H4 (cell line): Measurements from ENCODE around the gene KIAA1671. TPM values are rescaled to one million over a fixed set of nuclear protein-coding genes. Genes with fewer than 3 reads are reported as not detected.

Source experiments
- DNase-seq: peaks from one replicate; pipeline ENCODE4 v3.0.0-alpha.2; 2015; ENCODE audit warnings: low spot score
- total RNA-seq: library from RNA; depleted of rRNA; stranded (reverse); fragments of >200 nt; shearing (Covaris generic); gene quantifications from 2 replicates; pipeline ENCODE4 v1.2.3, GENCODE V29; 2014

The KIAA1671 gene
- total RNA-seq, 1 experiment from 2014 or later = 3.2 TPM

DNA sequence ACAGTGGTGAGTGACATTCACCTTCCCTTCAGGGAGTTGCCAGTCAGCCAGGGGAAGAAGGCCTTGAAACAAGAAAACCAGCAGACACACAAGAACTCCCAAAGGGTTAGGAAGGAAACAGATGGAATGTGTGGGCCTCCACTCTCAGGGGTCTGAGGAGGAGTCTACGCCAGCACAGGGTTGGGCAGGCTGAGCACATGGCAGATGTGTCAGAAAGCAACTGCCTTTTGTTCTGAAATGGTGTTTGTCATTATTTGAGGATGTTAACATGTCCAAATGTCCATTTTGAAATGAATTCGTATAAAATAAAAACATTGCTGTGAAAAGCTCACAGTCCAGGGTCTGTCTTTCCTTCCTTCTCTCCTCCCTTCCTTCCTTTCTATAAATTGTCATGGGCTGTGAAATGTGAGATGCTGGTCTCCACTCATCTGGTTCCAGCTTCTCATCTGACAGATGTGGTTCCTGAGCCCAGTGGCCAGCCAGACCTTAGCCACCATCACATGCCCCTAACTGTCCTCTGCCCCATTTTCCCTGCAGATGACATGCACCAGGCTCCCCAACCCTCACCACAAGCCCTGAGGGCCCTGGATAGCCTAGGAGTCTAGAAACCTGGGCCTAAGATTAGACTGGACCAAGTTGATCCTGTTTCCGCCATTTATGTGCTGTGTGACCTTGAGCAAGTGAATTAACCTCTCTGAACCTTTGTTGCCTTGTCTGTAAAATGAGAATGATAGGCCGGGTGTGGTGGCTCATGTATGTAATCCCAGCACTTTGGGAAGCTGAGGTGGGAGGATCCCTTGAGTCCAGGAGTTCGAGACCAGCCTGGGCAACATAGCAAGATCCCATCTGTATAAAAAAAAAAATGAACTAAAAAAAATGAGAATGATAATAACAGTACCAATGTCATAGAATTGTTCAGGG lies 190.9 kb downstream of the KIAA1671 start:
- DNase-seq = no peak

DNA sequence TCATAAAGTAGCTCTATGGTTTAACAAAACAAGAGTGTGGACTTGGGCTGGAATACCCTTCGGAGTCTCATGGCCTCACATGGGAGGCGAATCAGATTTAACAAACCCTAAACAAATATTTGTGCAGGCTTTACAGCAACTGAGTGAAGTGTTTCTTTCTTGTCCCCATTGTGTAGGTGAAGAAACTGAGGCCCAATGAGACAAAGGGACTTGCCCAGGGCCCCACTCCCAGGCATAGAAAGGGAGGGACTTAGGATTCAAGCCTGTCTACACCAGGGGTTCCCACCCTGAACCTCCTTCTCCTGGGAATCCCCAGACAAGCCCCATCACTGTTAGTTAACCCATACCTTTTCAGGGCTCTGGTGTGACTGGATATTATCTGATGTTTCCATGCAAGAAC lies 192.0 kb downstream of the KIAA1671 start:
- no peak for DNase-seq

DNA sequence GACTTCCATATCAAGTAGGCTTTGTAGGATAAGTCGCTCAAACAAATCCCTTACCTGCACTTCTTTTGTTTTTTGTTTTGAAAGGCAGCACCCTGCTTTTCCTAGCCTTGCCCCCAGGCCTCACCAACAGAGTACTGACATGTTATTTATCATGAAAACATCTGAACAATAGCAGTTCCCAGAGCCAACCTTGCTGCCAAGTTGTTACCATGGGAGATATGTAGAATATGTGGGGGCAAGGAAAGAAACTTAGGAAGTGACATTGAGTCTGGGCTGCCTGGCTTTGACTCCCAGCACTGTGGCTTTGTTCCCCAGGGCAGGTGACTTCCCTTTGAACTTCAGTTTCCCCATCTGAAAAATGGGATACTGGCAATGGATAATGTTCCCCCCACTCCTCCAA lies 193.8 kb downstream of the KIAA1671 start:
- DNase-seq = no peak

DNA sequence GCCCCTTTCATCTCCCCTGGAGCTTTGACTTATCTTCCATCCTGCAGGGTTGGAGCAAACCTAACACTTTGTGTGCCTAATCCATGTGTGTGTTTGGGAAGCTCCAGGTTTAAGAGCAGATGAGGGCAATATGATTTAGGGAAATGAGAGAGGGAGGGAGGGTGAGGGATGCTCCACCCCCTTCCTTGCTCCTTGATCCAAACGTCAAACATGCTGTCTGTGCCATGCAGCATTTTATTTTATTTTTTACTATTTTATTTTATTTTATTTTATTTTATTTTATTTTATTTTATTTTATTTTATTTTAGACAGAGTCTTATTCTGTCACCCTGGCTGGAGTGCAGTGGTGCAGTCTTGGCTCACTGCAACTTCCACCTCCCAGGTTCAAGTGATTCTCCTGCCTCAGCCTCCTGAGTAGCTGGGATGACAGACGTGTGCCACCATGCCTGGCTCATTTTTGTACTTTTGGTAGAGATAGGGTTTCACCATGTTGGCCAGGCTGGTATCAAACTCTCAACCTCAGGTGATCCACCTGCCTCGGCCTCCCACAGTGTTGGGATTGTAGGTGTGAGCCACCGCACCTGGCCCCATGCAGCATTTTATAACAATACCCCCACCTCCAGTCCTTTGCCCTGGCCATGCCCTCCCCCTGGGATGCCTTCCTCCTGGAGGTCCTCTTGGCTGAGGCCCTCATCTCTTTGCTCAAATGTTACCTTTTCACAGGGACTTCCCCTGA lies 194.6 kb downstream of the KIAA1671 start:
- DNase-seq = no peak

DNA sequence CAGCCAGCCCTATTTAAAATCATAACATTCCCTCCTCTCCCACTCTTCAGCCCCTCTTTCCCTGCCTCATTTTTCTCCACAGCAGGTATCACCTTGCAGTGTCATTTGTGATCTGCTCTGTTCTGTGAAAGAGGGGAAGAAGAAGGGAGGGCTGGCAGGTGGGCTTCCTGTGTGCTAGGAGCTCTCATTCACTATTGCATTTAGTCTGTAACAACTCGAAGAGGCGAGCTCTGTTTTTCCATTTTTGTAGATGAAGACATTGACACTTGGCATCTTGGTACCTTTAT lies 195.1 kb downstream of the KIAA1671 start:
- DNase-seq = no peak

DNA sequence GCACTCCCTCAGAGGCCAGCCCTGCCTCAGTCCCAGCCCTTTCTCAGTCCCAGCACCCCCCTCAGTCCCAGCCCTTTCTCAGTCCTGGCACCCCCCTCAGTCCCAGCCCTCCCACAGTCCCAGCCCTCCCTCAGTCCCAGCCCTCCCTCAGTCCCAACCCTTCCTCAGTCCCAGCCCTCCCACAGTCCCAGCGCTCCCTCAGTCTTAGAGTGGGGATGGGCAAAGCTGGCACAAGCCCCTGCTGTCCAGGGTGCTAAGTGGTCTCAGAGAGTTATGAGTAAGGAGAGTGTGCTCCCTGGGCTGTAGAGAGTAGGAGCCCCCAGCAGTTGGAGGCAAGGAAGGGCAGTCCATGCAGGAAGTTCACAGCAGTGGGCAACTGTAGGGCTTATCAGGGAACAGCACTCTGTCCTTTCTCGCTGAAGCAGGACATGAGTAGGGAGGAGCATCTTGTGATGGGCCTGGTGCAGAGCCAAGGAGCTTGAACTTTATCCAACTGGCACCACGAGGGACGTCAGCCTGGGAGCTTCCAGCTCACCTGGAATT lies 195.7 kb downstream of the KIAA1671 start:
- no peak for DNase-seq

DNA sequence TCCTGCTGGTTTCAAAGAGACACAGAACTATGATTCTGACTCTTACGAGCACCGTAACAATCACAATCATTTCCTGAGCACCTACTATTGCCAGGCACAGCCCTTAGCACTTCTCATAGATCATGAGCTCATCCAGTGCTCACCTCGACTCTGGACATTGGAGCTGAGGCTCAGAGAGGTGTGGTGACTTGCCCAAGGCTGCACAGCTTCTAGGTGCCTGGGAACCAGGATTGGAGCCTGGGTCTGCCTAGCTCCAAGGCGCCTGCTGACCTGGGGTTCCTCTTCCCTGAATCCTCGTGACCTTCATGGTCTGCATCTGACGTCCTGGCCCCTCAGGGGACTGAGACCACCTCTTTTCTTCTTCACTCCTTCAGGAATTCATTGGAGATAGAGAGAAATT lies 196.5 kb downstream of the KIAA1671 start:
- DNase-seq = no peak

DNA sequence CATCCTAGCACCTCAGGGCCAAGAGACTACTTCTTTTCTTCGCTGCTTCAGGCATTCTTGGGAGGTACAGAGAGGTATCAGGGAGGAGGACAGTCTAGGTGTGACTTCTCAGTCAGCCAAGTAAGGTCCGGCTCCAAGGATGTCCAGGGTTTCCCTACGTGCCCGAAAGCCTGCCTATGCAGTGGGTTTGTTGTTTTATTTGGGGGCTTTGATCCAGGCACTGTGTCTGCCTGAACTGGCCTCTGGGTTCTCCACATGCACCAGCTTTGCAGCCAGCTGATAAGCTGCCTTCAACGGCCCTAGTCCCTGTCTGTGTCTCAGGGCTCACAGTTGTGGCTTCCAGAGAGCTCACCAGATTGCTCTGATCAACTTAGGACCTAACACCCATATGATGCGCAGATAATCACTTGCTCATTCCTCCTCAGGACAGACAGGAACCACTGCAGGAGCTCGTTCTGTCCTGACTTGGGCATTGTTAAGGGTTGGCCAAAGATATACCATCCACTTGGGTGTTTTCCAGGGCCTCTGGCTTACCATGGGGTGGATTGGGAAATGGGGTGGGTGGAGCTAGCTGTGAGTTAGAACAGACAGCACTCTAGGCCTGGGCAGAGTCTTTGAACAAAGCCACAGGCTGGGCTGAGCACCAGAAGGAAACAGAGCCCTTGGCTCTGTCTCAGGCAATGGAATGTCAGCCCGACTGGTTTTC lies 201.6 kb downstream of the KIAA1671 start:
- DNase-seq = peak; percentile 69

DNA sequence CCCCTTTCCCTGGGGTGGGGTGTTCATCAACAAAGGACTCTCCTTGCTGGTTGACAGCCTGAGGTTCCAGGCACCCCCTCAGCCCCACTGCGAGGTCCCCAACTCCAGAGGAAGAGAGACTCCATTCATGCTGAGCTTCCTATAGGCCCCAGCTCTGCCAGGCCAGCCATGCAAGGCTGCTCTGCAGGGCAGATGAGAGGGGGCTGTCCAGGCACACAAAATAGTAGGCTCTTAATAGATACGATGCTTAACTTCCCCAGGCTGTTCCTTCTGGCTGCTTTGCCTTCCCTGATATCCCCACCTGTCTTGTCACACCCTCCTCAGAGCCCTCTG lies 202.1 kb downstream of the KIAA1671 start:
- DNase-seq = no peak

DNA sequence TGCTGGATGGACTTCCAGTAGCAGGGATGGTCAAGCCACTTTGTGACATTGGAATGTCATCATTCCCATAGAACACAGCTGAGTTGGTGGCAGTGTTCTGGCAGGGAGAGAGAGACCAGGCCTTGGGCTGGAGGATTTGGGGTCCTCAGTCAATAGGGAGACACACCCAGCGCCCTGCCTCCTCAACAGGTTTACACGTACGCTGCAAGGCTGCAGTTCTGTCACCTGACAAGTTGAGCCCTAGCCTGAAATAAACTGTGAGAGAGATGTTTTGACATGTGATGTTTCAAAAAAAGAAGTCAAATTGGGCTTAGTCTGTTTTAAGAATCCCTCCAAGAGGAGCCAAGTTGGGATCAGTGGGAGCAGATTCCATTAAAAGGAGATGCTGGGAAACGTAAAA lies 204.2 kb downstream of the KIAA1671 start:
- DNase-seq = no peak

DNA sequence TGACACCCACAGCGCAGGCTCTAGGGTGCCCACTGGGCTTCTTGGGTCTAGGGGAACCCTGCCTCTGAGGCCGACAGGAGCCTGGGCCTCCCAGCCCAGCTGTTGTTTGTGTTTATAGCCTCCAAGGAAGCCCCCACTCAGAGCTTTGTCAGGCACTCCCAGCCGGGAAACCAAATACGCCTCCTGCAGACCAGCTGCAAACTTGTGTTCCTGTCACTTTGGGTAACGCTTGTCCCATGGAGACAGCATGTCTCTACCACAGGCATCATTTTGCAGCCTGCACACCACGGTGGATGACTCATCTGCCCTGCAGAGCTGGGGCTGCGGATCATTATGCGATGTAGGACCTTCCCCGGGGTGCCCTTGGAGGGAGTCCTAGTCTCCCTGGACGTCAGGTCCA lies 206.5 kb downstream of the KIAA1671 start:
- DNase-seq = peak; percentile 84

DNA sequence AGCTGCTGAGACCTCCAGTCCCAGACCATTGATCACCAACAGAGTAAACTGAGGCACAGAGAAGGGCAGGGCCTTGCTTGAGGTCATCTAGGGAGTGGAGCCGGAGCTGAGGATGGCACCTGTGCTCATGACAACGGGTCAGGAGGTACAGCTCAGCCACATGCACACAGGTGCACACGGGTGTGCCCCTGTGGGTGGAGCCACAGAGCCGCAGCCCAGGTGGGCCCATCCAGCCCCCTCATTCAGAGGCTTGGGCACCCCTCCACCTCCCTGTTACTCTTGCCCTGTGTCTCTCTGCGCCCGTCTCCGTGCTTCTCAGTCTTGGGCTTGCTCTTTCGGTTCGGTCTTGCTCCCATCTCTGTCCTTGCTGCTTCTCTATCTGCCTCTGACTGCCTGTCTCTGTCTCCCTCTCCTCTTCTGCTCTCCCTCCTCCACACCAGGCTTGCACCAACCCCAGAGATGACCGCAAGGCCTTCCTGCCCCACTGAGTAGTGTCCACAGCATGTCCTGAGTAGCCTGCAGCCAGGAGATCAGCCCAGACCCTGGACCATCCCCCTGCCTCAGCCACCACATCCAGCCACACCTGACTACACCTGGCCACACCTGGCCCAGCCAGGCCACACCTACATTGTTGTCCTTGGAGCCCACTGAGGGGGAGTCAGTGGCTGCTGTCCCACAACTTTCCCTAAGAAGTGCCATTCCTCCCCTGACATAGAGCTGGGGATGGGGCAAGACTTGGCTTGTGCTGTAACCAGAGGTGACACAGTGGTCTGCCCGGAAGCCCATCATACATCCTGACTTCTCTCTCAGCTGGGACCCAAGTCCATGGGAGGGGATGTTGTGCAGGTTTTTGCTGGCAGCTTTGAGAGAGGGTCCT lies 207.8 kb downstream of the KIAA1671 start:
- DNase-seq = no peak

DNA sequence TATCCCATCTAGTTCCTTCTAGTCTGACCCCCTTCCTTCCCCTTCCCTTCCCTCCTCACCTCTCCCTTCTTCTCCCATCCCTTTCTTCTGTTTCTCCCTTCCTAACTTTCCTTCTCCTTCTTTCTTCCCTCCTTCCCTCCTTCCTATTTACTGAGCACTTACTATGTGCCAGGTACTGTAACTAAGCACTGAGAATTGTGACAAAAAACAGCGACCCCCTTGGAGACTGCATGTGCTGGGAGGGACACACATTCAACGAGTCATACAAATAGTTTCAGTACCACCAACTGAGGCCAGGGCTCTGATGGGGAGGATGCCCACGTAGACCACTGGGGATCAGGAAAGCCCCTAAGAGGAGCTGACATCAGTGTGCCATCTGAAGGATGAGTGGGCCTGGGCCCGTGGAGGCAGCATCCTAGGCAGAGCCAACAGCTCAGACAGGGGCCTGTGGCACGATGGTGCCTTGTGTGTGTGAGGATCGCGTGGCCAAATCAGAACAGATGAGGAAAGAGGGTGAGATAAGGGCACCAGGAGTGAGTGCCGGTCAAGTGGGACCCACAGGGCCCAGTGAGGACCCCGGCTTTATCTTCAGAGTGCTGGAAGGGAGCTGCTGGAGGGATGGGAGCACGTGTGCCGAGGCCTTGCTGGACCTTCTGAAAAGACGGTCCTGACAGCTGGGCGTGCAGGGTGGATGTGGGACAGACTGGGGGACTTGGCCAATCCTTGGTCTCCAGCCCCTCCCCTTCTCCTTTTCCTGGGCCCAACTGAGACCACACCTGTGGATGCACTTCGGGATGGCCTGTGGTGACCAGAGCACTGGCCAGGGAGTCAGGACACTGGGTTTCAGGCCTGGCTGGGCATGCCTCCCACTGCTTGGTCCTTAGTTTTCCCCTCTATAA lies 208.8 kb downstream of the KIAA1671 start:
- no peak for DNase-seq

DNA sequence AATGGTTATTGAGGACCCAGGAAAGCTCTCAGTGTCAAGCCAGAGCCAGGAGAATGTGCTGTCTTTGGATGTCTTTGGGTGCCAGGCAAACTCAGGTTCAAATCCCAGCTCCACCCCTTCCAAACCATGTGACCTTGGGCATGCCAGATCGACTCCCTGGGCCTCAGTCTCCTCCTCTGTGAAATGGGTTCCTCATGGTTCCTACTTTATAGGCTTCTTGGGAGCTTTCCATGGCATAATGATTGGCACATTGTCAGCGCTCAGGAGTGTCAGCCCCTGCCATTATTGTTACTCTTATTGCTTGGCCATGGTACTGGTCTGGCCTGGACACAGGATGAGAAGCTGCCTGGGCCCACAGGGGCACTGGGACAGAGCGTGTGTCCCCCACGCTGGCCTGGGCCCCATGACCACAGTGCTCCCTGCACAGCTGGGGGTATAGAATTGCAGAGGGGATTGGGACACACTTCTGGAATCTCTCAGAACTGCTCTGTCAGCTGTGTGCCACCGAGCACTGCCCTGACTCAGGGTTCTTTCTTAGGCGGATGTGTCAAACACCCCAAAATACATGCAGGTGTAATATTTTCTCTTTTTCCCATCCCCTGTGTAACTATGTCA lies 209.5 kb downstream of the KIAA1671 start:
- DNase-seq = no peak

DNA sequence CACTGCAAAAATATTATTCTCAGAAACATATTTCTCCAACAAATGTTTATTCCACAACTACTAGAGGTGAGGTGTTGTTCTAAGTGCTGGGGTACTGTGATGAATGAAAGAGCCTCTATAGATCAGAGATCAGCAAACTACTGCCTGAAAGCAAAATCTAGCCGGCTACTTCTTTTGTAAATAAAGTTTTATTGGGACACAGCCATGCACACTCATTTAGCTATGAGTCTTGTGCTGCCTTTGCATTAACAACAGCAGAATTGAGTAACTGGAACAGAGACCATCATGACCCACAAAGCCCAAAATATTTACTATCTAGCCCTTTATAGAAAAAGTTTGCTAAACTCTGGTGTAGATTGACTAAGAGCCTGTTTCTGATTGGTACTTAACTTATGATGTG lies 210.0 kb downstream of the KIAA1671 start:
- DNase-seq = no peak

DNA sequence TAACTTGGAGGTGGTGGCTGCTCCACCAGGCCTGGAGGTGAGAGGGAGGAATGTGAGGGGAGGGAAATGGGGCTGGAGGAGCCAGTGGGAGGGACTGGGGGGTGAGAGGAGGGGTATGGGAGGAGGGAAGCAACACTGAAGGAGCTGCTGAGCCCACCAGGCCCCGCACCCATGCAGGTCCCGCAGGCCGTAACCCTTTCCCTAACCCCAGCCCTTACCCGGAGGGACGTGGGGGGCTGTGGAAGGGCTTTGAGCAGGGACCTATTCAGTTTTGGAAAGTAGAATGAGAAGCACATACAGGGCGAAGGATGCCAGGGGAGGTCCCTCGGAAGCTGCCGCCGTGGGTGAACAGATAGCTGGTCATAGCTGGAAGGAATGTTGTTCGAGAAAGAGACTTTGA lies 213.3 kb downstream of the KIAA1671 start:
- DNase-seq = no peak

DNA sequence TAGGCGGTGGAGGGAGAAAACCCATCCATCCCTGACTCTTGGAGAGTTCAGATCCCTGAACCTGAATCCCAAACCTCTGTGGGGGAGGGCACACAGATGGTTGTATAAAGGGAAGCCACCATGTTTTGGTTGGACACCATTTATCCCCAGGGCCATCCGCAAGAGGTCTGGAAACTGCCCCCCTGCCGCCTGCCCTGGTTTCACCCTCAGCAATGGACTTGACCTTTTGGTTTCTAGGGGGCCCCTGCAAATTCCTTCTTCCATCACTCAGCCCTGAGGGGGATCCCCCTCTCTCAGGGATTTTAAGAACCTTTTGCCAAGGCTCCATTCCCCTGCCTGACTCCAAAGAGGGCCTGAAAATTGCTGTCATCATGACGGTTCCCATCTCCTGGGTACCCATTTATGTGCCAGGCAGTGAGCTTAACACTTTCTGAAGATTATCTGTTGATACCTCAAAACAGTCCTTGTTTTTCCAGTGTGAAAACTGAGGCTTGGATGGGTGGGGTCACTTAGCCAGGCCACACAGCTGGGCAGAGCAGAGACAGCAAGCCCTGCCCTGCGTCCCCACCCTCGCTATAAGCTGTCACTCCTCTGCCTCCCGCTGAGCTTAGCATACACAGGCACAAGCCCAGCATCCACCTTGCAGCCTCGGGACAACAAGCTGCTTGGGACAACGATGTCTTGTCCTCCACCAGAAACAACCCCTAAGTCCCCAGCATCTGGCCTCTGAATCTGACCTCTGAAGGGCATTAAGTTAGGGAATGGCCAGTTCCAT lies 213.9 kb downstream of the KIAA1671 start:
- no peak for DNase-seq

DNA sequence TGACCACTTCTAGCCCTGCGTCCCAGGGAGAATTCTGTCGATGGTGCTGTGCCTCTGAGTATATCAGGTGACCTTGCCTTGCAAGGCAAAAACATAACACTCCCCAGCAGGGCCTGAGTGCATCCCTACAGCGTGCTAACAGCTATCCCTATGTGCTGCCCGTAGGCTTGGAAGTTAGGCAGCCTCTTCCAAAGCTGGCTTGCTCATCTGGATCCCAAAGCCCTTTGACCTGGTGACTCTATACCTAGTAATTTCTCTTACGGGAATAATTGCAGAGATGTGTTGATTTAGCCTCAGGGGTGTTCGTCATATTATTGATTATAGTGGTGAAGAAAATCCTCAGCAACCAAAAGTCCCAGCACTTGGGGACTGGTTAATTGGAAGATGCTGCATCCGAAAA lies 214.6 kb downstream of the KIAA1671 start:
- DNase-seq = no peak
